Measurements from ENCODE around the gene DUSP16.

DNA sequence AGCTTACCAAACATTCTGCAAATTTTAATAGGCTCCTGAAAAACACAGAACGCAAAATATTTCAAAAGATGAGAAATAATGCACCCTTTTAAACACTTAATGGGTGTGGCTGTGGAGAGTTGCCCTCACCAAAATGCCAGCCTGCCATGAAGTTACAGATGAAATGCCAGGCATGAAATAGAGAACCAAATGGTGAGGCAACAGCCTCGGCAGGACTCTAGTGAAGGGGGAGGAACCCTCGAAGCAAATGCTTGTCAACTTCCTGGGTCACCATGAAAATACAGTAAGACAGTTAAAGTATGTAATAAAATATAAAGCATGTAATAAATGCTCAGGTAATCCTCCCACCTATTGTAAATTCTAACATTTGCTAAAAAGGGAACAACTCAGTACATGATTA lies 24.1 kb downstream of the DUSP16 start:
- TF ChIP-seq, protein P1, sequence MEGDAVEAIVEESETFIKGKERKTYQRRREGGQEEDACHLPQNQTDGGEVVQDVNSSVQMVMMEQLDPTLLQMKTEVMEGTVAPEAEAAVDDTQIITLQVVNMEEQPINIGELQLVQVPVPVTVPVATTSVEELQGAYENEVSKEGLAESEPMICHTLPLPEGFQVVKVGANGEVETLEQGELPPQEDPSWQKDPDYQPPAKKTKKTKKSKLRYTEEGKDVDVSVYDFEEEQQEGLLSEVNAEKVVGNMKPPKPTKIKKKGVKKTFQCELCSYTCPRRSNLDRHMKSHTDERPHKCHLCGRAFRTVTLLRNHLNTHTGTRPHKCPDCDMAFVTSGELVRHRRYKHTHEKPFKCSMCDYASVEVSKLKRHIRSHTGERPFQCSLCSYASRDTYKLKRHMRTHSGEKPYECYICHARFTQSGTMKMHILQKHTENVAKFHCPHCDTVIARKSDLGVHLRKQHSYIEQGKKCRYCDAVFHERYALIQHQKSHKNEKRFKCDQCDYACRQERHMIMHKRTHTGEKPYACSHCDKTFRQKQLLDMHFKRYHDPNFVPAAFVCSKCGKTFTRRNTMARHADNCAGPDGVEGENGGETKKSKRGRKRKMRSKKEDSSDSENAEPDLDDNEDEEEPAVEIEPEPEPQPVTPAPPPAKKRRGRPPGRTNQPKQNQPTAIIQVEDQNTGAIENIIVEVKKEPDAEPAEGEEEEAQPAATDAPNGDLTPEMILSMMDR (IDR thresholded peaks at IDR 0.05; ENCODE audit: insufficient read depth, low read length) = no peak
- TF ChIP-seq, protein P2, sequence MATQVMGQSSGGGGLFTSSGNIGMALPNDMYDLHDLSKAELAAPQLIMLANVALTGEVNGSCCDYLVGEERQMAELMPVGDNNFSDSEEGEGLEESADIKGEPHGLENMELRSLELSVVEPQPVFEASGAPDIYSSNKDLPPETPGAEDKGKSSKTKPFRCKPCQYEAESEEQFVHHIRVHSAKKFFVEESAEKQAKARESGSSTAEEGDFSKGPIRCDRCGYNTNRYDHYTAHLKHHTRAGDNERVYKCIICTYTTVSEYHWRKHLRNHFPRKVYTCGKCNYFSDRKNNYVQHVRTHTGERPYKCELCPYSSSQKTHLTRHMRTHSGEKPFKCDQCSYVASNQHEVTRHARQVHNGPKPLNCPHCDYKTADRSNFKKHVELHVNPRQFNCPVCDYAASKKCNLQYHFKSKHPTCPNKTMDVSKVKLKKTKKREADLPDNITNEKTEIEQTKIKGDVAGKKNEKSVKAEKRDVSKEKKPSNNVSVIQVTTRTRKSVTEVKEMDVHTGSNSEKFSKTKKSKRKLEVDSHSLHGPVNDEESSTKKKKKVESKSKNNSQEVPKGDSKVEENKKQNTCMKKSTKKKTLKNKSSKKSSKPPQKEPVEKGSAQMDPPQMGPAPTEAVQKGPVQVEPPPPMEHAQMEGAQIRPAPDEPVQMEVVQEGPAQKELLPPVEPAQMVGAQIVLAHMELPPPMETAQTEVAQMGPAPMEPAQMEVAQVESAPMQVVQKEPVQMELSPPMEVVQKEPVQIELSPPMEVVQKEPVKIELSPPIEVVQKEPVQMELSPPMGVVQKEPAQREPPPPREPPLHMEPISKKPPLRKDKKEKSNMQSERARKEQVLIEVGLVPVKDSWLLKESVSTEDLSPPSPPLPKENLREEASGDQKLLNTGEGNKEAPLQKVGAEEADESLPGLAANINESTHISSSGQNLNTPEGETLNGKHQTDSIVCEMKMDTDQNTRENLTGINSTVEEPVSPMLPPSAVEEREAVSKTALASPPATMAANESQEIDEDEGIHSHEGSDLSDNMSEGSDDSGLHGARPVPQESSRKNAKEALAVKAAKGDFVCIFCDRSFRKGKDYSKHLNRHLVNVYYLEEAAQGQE (IDR thresholded peaks at IDR 0.05; ENCODE audit: insufficient replicate concordance, low read depth) = no peak
- TF ChIP-seq POLR2AphosphoS5 (IDR thresholded peaks at IDR 0.05; ENCODE audit: low read depth) = no peak
